ENCODE data around the gene OPRL1. TPM values are rescaled to one million over a fixed set of nuclear protein-coding genes. Genes with fewer than 3 reads are reported as not detected.
A peak's percentile ranks its signal among the peaks of the same experiment; 100 is the strongest.

The OPRL1 gene
- total RNA-seq, 1 donor from 2014 or later = 0.06 TPM

GRCh38 chr20:64038565-64039292 lies 41.2 kb upstream of the OPRL1 start:
- no peak for DNase-seq (ENCODE audit: low read depth)
- peak overlapping the region; percentile 55 for H3K4me3 ChIP-seq (ENCODE audit: low read depth, low read length)
- peak; percentile 58 for TF ChIP-seq CTCF (conservative IDR thresholded peaks at IDR 0.05; ENCODE audit: low read depth, low read length)

- H3K4me3 ChIP-seq (ENCODE audit: low read depth, low read length) = peak overlapping the region; percentile 55
- TF ChIP-seq CTCF (conservative IDR thresholded peaks at IDR 0.05; ENCODE audit: low read depth, low read length) = no peak
- no peak for DNase-seq (ENCODE audit: low read depth)
Measured at GRCh38 chr20:64039293-64040160, 40.4 kb upstream of the OPRL1 start.

- no peak overlapping the region for H3K4me3 ChIP-seq (ENCODE audit: low read depth, low read length)
- no peak for DNase-seq (ENCODE audit: low read depth)
- no peak for TF ChIP-seq CTCF (conservative IDR thresholded peaks at IDR 0.05; ENCODE audit: low read depth, low read length)
Measured at GRCh38 chr20:64040231-64041039, 39.4 kb upstream of the OPRL1 start.

- no peak overlapping the region for H3K4me3 ChIP-seq (ENCODE audit: low read depth, low read length)
- no peak for TF ChIP-seq CTCF (conservative IDR thresholded peaks at IDR 0.05; ENCODE audit: low read depth, low read length)
- DNase-seq (ENCODE audit: low read depth) = no peak
Measured at GRCh38 chr20:64041040-64041780, 38.7 kb upstream of the OPRL1 start.

GRCh38 chr20:64041781-64042053 lies 38.2 kb upstream of the OPRL1 start:
- no peak for TF ChIP-seq CTCF (conservative IDR thresholded peaks at IDR 0.05; ENCODE audit: low read depth, low read length)
- DNase-seq (ENCODE audit: low read depth) = no peak
- peak overlapping the region; percentile 58 for H3K4me3 ChIP-seq (ENCODE audit: low read depth, low read length)

GRCh38 chr20:64042054-64042781 lies 37.7 kb upstream of the OPRL1 start:
- TF ChIP-seq CTCF (conservative IDR thresholded peaks at IDR 0.05; ENCODE audit: low read depth, low read length) = no peak
- peak overlapping the region; percentile 58 for H3K4me3 ChIP-seq (ENCODE audit: low read depth, low read length)
- DNase-seq (ENCODE audit: low read depth) = no peak

Data from epithelial cell of proximal tubule (primary cell).